Spleen (tissue), 7 donors: Measurements from ENCODE around the gene TBC1D8.
"Not testable (repeated sequence)": the region's sequence is repeated elsewhere in the genome, so short reads cannot be mapped to it uniquely, and the experiment has no call there.

Source experiments
- CTCF ChIP-seq, 11 experiments: fragments of 200-600 bp in 7 of 11; fragments of 450-650 bp in 4 of 11; sonication (generic) in 4 of 11; IDR thresholded peaks in 8 of 11; conservative IDR thresholded peaks in 3 of 11; 1 replicate in 7 of 11; 2 replicates in 4 of 11; pipeline versions ENCODE4 v1.4.0 to v1.8.0; 2016 to 2021; ENCODE audit warnings: antibody characterized with exemption in 11 of 11, inconsistent platforms in 4 of 11, mild to moderate bottlenecking in 1 of 11
- POLR2AphosphoS5 ChIP-seq, 3 donors: sonication (generic); formaldehyde crosslinking; IDR thresholded peaks; one replicate each; pipeline ENCODE4 v1.5.1; 2017; ENCODE audit warnings: antibody characterized with exemption in 3 of 3
- donor health status: DM: no; HTN: no; CAD: no; lungs with moderate emphysema.
- donor health status: DM: no; HTN: no; CAD: no.
- donor health status: DM: no; HTN: no; CAD: no.

GRCh38 chr2:101050886-101051285, 100.3 kb downstream of the TBC1D8 start:
- TF ChIP-seq CTCF (IDR thresholded peaks at IDR 0.05 in 8 of 11, conservative IDR thresholded peaks at IDR 0.05 in 3 of 11); POLR2AphosphoS5 (IDR thresholded peaks at IDR 0.05): not testable (repeated sequence)
